SK-N-SH (cell line): ENCODE results near the gene CPA1.

ENCODE experiments used
- CHD2 ChIP-seq: fragments of 150-350 bp; IDR thresholded peaks from 2 replicates; pipeline ENCODE4 v1.6.1; 2018; ENCODE audit warnings: low read length; ENCODE audit not compliant: partially characterized antibody
- CTCF ChIP-seq: fragments of 200-600 bp; sonication (generic); IDR thresholded peaks from 2 replicates; pipeline ENCODE4 v1.6.1; 2017; ENCODE audit warnings: antibody characterized with exemption, mild to moderate bottlenecking, moderate library complexity
- EP300 ChIP-seq, 2 experiments: IDR thresholded peaks; 2 replicates each; pipeline versions ENCODE4 v1.4.0 to v1.6.1; 2012; ENCODE audit warnings: borderline replicate concordance in 1 of 2, low read depth in 1 of 2, low read length in 1 of 2
- EZH2phosphoT487 ChIP-seq: fragments of 200-600 bp; sonication (generic); IDR thresholded peaks from 2 replicates; pipeline ENCODE4 v1.6.1; 2017; ENCODE audit warnings: low read depth, mixed run types, mild to moderate bottlenecking, antibody characterized with exemption, moderate library complexity, borderline replicate concordance
- GABPA ChIP-seq: IDR thresholded peaks from 2 replicates; pipeline ENCODE4 v1.4.0; 2012; ENCODE audit warnings: low read depth, mild to moderate bottlenecking
- MAX ChIP-seq: IDR thresholded peaks from 2 replicates; pipeline ENCODE4 v1.4.0; 2012; ENCODE audit warnings: low read depth
- POLR2AphosphoS5 ChIP-seq: IDR thresholded peaks from 2 replicates; pipeline ENCODE4 v1.6.1; 2012; ENCODE audit warnings: low read depth, low read length
- RAD21 ChIP-seq: IDR thresholded peaks from 2 replicates; pipeline ENCODE4 v1.6.1; 2012; ENCODE audit warnings: mild to moderate bottlenecking, low read length
- RFX5 ChIP-seq: IDR thresholded peaks from 2 replicates; pipeline ENCODE4 v1.6.1; 2012; ENCODE audit warnings: mild to moderate bottlenecking, improper control_type of control experiment, low read length
- SIN3A ChIP-seq: IDR thresholded peaks from 2 replicates; pipeline ENCODE4 v1.6.1; 2012; ENCODE audit warnings: low read depth, mild to moderate bottlenecking, low read length, moderate library complexity, borderline replicate concordance
- SMC3 ChIP-seq: IDR thresholded peaks from 2 replicates; pipeline ENCODE4 v1.6.1; 2012; ENCODE audit warnings: low read depth, low read length, improper control_type of control experiment
- TCF12 ChIP-seq: IDR thresholded peaks from 2 replicates; pipeline ENCODE4 v1.4.0; 2012

GRCh38 chr7:130388671-130389070 lies 8.4 kb downstream of the CPA1 start:
- no peak for TF ChIP-seq CTCF
- TF ChIP-seq RAD21 = no peak
- no peak for TF ChIP-seq SMC3
- TF ChIP-seq MAX = no peak
- TF ChIP-seq TCF12 = no peak
- no peak for TF ChIP-seq RFX5
- no peak for TF ChIP-seq CHD2
- no peak for TF ChIP-seq EZH2phosphoT487
- TF ChIP-seq GABPA = no peak
- TF ChIP-seq POLR2AphosphoS5 = no peak
- TF ChIP-seq EP300 (IDR thresholded peaks at IDR 0.05; ENCODE audit: borderline replicate concordance in 1 of 2, low read depth in 1 of 2, low read length in 1 of 2) = no peak
- TF ChIP-seq SIN3A = no peak
